GM23338 (cell line): ENCODE data around the gene XYLT1. TPM values are rescaled to one million over a fixed set of nuclear protein-coding genes. Genes with fewer than 3 reads are reported as not detected.

ENCODE experiments used
- ATAC-seq: fragments of 200-7000 bp; cut with Tn5 transposase; 3 replicates; pipeline ENCODE4 v1.9.1; 2020
- DNase-seq: peaks from one replicate; pipeline ENCODE4 v3.0.0-alpha.2; 2015; ENCODE audit warnings: low spot score
- H2AFZ ChIP-seq: fragments of 200-600 bp; sonication (generic); 2 replicates; pipeline ENCODE4 v1.8.0; 2016; ENCODE audit warnings: antibody characterized with exemption, mild to moderate bottlenecking, moderate library complexity
- H3F3A ChIP-seq: fragments of 200-600 bp; sonication (generic); replicated peaks from 2 replicates; pipeline ENCODE4 v1.8.0; 2017; ENCODE audit warnings: antibody characterized with exemption, mixed run types, low read depth
- H3K27ac ChIP-seq: fragments of 200-600 bp; sonication (generic); 2 replicates; pipeline ENCODE4 v1.6.1; 2016; ENCODE audit warnings: low read depth
- H3K27me3 ChIP-seq: fragments of 200-600 bp; sonication (generic); 2 replicates; pipeline ENCODE4 v1.8.0; 2016; ENCODE audit warnings: mild to moderate bottlenecking, mixed run types, moderate library complexity; ENCODE audit not compliant: insufficient read depth
- H3K36me3 ChIP-seq: fragments of 200-600 bp; sonication (generic); 2 replicates; pipeline ENCODE4 v1.8.0; 2016; ENCODE audit warnings: mild to moderate bottlenecking; ENCODE audit not compliant: insufficient read depth
- H3K4me1 ChIP-seq: fragments of 200-600 bp; sonication (generic); 2 replicates; pipeline ENCODE4 v1.8.0; 2016; ENCODE audit warnings: mild to moderate bottlenecking, moderate library complexity; ENCODE audit not compliant: insufficient read depth
- H3K4me2 ChIP-seq: fragments of 200-600 bp; sonication (generic); 2 replicates; pipeline ENCODE4 v1.7.1; 2017; ENCODE audit warnings: mixed run types
- H3K4me3 ChIP-seq: fragments of 200-600 bp; sonication (generic); 2 replicates; pipeline ENCODE4 v1.6.1; 2016; ENCODE audit warnings: mixed run types
- H3K79me2 ChIP-seq: fragments of 200-600 bp; sonication (generic); replicated peaks from 2 replicates; pipeline ENCODE4 v1.8.0; 2017; ENCODE audit warnings: mild to moderate bottlenecking; ENCODE audit not compliant: insufficient read depth
- H3K9me2 ChIP-seq: fragments of 200-600 bp; sonication (generic); 2 replicates; pipeline ENCODE4 v1.8.0; 2017; ENCODE audit not compliant: insufficient read depth
- H4K20me1 ChIP-seq: fragments of 200-600 bp; sonication (generic); replicated peaks from 2 replicates; pipeline ENCODE4 v1.8.0; 2017; ENCODE audit warnings: mild to moderate bottlenecking; ENCODE audit not compliant: insufficient read depth
- H3K27ac Mint-ChIP-seq: 2 replicates; pipeline ENCODE4 v1.8.0; 2020; ENCODE audit warnings: inconsistent platforms, mild to moderate bottlenecking, moderate library complexity, mixed read lengths
- H3K27me3 Mint-ChIP-seq: 3 replicates; pipeline ENCODE4 v1.8.0; 2022; ENCODE audit warnings: low read depth, mild to moderate bottlenecking, moderate library complexity, mixed read lengths, inconsistent platforms; ENCODE audit not compliant: insufficient read depth, poor library complexity
- H3K36me3 Mint-ChIP-seq: 3 replicates; pipeline ENCODE4 v1.8.0; 2021; ENCODE audit warnings: low read depth, mild to moderate bottlenecking, inconsistent platforms, moderate library complexity, mixed read lengths
- H3K4me1 Mint-ChIP-seq: 3 replicates; pipeline ENCODE4 v1.8.0; 2020; ENCODE audit warnings: mild to moderate bottlenecking, inconsistent platforms, mixed read lengths
- H3K4me3 Mint-ChIP-seq: 3 replicates; pipeline ENCODE4 v1.8.0; 2021; ENCODE audit warnings: moderate library complexity, mild to moderate bottlenecking, inconsistent platforms, mixed read lengths
- H3K9me3 Mint-ChIP-seq: 3 replicates; pipeline ENCODE4 v1.8.0; 2020; ENCODE audit warnings: moderate library complexity, mild to moderate bottlenecking, inconsistent platforms, mixed read lengths
- CREB1 ChIP-seq: fragments of 250-450 bp; sonication (Bioruptor Pico); IDR thresholded peaks from 2 replicates; pipeline ENCODE4 v1.5.0; 2020; ENCODE audit warnings: low read depth, mild to moderate bottlenecking, moderate library complexity
- EZH2 ChIP-seq: fragments of 200-600 bp; sonication (generic); IDR thresholded peaks from one replicate; pipeline ENCODE4 v1.8.0; 2017; ENCODE audit warnings: antibody characterized with exemption, mild to moderate bottlenecking, low read depth; ENCODE audit not compliant: unreplicated experiment
- EZH2phosphoT487 ChIP-seq: fragments of 200-600 bp; sonication (generic); IDR thresholded peaks from one replicate; pipeline ENCODE4 v1.8.1; 2018; ENCODE audit warnings: antibody characterized with exemption; ENCODE audit not compliant: unreplicated experiment
- NANOG ChIP-seq: IDR thresholded peaks from 2 replicates; pipeline ENCODE4 v1.6.1; 2016; ENCODE audit warnings: antibody characterized with exemption, borderline replicate concordance
- polyA plus RNA-seq: library from polyadenylated mRNA; unstranded; fragments of >200 nt; fragmentation: Nextera tagmentation; extraction: Ambion mirVana; gene quantifications from 2 replicates; pipeline ENCODE4 v1.2.1, GENCODE V29; 2016
- total RNA-seq: library from RNA; depleted of rRNA; stranded (reverse); fragments of >200 nt; shearing (Covaris generic); gene quantifications from 2 replicates; pipeline ENCODE4 v1.2.3, GENCODE V29; 2014
- TF ChIP-seq, protein P1 (sequence below), 2 experiments: fragments of 200-600 bp in 1 of 2; sonication (generic) in 1 of 2; conservative IDR thresholded peaks; 2 replicates each; pipeline versions ENCODE4 v1.5.1 to v1.6.1; 2016 to 2017; ENCODE audit warnings: antibody characterized with exemption in 2 of 2, low read depth in 2 of 2, mild to moderate bottlenecking in 2 of 2, moderate library complexity in 1 of 2
- TF ChIP-seq, protein P2 (sequence below): fragments of 250-450 bp; sonication (Bioruptor Pico); IDR thresholded peaks from 2 replicates; pipeline ENCODE4 v1.5.0; 2020; ENCODE audit warnings: mild to moderate bottlenecking, moderate library complexity
- TF ChIP-seq, protein P3 (sequence below): IDR thresholded peaks from 2 replicates; pipeline ENCODE4 v1.6.1; 2016; ENCODE audit warnings: antibody characterized with exemption

The XYLT1 gene
- total and polyA plus RNA-seq, 2 experiments from 2014 or later = 3.5 to 24.7 TPM

DNA sequence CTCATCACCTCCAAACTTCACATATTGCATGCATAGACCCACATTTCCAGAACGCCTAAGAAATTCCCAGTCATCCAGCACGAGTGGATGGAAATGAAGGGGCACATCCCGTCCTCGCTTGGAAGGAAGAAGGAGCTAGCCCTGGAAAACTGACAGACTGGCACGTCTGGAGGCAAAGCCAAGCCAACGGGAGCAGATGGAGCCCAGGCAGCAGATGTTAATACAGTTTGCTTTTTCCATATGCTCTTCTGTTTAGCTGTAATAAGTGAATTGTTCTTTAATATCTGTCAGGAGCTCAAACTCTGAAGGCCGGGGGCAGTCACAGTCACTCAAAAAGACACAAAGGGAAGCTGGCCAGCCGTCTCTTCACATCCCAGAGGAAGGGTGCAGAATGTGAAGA, 187.7 kb downstream of the XYLT1 start:
- no peak overlapping the region for H2AFZ ChIP-seq
- Mint-ChIP-seq H3K4me3 (no peak overlapping the region), H3K36me3 (no peaks in the 10 kb centered on the region), H3K27ac (no peak overlapping the region), H3K4me1 (peaks cover 21% of the 10 kb centered on the region), H3K9me3 (no peaks in the 10 kb centered on the region), H3K27me3 (peaks cover 2% of the 10 kb centered on the region)
- H3K4me2 ChIP-seq = no peak overlapping the region
- no peaks in the 10 kb centered on the region for H3F3A ChIP-seq
- H3K9me2 ChIP-seq = no peaks in the 10 kb centered on the region
- H3K27ac ChIP-seq = no peak overlapping the region
- H3K79me2 ChIP-seq = peaks cover 14% of the 10 kb centered on the region
- H3K4me1 ChIP-seq = 0 out of 2 replicates have a peak, but pooled peaks cover 4% of the 10 kb centered on the region
- peaks cover 11% of the 10 kb centered on the region; the same call in 1 of the 2 replicates for H4K20me1 ChIP-seq
- H3K36me3 ChIP-seq = no peaks in the 10 kb centered on the region
- no peak overlapping the region for H3K4me3 ChIP-seq
- TF ChIP-seq CREB1 (CRISPR knock-in tag) = no peak
- TF ChIP-seq EZH2 = no peak
- TF ChIP-seq EZH2phosphoT487 = no peak
- TF ChIP-seq, protein P1, sequence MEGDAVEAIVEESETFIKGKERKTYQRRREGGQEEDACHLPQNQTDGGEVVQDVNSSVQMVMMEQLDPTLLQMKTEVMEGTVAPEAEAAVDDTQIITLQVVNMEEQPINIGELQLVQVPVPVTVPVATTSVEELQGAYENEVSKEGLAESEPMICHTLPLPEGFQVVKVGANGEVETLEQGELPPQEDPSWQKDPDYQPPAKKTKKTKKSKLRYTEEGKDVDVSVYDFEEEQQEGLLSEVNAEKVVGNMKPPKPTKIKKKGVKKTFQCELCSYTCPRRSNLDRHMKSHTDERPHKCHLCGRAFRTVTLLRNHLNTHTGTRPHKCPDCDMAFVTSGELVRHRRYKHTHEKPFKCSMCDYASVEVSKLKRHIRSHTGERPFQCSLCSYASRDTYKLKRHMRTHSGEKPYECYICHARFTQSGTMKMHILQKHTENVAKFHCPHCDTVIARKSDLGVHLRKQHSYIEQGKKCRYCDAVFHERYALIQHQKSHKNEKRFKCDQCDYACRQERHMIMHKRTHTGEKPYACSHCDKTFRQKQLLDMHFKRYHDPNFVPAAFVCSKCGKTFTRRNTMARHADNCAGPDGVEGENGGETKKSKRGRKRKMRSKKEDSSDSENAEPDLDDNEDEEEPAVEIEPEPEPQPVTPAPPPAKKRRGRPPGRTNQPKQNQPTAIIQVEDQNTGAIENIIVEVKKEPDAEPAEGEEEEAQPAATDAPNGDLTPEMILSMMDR (conservative IDR thresholded peaks at IDR 0.05; ENCODE audit: low read depth in 2 of 2) = no peak
- TF ChIP-seq, protein P2, sequence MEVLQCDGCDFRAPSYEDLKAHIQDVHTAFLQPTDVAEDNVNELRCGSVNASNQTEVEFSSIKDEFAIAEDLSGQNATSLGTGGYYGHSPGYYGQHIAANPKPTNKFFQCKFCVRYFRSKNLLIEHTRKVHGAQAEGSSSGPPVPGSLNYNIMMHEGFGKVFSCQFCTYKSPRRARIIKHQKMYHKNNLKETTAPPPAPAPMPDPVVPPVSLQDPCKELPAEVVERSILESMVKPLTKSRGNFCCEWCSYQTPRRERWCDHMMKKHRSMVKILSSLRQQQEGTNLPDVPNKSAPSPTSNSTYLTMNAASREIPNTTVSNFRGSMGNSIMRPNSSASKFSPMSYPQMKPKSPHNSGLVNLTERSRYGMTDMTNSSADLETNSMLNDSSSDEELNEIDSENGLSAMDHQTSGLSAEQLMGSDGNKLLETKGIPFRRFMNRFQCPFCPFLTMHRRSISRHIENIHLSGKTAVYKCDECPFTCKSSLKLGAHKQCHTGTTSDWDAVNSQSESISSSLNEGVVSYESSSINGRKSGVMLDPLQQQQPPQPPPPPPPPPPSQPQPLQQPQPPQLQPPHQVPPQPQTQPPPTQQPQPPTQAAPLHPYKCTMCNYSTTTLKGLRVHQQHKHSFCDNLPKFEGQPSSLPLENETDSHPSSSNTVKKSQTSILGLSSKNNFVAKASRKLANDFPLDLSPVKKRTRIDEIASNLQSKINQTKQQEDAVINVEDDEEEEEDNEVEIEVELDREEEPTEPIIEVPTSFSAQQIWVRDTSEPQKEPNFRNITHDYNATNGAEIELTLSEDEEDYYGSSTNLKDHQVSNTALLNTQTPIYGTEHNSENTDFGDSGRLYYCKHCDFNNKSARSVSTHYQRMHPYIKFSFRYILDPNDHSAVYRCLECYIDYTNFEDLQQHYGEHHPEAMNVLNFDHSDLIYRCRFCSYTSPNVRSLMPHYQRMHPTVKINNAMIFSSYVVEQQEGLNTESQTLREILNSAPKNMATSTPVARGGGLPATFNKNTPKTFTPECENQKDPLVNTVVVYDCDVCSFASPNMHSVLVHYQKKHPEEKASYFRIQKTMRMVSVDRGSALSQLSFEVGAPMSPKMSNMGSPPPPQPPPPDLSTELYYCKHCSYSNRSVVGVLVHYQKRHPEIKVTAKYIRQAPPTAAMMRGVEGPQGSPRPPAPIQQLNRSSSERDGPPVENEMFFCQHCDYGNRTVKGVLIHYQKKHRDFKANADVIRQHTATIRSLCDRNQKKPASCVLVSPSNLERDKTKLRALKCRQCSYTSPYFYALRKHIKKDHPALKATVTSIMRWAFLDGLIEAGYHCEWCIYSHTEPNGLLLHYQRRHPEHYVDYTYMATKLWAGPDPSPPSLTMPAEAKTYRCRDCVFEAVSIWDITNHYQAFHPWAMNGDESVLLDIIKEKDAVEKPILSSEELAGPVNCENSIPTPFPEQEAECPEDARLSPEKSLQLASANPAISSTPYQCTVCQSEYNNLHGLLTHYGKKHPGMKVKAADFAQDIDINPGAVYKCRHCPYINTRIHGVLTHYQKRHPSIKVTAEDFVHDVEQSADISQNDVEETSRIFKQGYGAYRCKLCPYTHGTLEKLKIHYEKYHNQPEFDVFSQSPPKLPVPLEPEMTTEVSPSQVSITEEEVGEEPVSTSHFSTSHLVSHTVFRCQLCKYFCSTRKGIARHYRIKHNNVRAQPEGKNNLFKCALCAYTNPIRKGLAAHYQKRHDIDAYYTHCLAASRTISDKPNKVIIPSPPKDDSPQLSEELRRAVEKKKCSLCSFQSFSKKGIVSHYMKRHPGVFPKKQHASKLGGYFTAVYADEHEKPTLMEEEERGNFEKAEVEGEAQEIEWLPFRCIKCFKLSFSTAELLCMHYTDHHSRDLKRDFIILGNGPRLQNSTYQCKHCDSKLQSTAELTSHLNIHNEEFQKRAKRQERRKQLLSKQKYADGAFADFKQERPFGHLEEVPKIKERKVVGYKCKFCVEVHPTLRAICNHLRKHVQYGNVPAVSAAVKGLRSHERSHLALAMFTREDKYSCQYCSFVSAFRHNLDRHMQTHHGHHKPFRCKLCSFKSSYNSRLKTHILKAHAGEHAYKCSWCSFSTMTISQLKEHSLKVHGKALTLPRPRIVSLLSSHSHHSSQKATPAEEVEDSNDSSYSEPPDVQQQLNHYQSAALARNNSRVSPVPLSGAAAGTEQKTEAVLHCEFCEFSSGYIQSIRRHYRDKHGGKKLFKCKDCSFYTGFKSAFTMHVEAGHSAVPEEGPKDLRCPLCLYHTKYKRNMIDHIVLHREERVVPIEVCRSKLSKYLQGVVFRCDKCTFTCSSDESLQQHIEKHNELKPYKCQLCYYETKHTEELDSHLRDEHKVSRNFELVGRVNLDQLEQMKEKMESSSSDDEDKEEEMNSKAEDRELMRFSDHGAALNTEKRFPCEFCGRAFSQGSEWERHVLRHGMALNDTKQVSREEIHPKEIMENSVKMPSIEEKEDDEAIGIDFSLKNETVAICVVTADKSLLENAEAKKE (CRISPR knock-in tag) = no peak
- TF ChIP-seq NANOG = no peak
- TF ChIP-seq, protein P3, sequence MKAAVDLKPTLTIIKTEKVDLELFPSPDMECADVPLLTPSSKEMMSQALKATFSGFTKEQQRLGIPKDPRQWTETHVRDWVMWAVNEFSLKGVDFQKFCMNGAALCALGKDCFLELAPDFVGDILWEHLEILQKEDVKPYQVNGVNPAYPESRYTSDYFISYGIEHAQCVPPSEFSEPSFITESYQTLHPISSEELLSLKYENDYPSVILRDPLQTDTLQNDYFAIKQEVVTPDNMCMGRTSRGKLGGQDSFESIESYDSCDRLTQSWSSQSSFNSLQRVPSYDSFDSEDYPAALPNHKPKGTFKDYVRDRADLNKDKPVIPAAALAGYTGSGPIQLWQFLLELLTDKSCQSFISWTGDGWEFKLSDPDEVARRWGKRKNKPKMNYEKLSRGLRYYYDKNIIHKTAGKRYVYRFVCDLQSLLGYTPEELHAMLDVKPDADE = no peak
- DNase-seq (no peak), ATAC-seq (no peak)
- H3K27me3 ChIP-seq = no peaks in the 10 kb centered on the region
